Erythroblast (primary cell): Measurements from ENCODE around the gene C10orf62.

ENCODE experiments used
- GATA1 ChIP-seq: IDR thresholded peaks from 2 replicates; pipeline ENCODE4 v1.6.1; 2011; ENCODE audit warnings: low read depth, mild to moderate bottlenecking, control low read depth, low read length, moderate library complexity
- POLR2A ChIP-seq: IDR thresholded peaks from 2 replicates; pipeline ENCODE4 v1.6.1; 2011; ENCODE audit warnings: mild to moderate bottlenecking, low read length

DNA sequence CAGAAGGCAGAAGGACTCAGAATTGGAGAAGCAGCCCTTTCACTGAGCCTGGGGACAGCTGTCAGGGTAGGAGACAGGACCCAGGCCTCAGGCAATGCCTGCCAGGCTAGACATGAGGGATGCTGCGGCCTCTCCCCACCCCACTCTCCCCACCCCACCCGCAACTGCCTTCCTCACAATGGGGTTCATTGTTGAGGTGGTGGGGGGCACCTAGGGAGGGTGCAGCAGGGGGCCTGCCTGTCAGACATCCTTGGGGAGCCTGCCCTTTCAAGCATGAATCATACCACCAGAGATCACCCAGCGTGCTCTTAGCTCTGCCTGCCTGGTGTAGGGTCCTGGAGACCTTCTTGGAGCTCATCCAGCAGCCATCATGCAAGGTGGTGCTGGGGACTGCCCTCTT, at the start of gene C10orf62:
- TF ChIP-seq POLR2A (no peak), GATA1 (no peak)
